GM13976 (cell line): Measurements from ENCODE around the gene ATF7.

Experiments used
- DNase-seq: peaks from one replicate; pipeline ENCODE4 v3.0.0; 2012; ENCODE audit warnings: low spot score
- CTCF ChIP-seq: IDR thresholded peaks from 2 replicates; pipeline ENCODE4 v1.5.1; 2012; ENCODE audit warnings: borderline replicate concordance, mild to moderate bottlenecking; ENCODE audit not compliant: insufficient read depth; ENCODE audit errors: extremely low read depth, missing control alignments, control extremely low read depth
- in situ Hi-C: fragments of 300-500 bp; cut with MboI; formaldehyde crosslinking; loops from one replicate; pipeline ENCODE4 v1.12.0; 2022; ENCODE audit warnings: low sequenced_read_pairs, mixed read lengths, inconsistent platforms; ENCODE audit not compliant: unreplicated experiment

Gene ATF7

DNA sequence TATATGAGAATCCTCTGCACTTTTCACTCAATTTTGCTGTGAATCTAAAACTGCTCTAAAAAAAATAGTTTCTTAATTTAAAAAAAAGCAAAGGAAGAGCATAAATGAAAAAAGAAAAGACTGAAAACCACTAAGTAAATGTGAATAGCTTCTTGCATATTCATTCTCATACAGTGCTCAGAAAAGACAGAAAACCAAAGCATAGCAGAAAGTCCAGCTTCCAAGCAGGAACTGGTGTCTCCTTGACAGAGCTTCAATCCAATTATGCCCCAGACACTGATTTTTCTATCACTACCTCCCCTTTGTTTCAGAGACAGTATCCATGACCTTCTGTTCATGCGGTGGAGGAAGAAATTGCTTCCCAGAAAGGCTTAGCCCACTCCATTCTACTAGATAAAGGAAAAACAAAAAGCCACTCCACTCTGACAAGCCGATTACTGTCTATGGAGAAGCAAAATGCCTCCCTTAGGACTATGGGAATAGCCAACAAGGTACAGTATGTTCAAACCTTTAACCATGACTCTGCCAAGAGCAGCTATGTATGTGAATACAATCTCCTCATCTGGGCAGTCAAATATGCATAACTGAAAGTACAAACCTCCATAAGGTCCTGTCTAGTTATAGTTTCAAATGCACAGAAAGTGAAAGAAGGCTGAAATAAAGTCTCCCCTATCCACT, 40.6 kb downstream of the ATF7 start:
- DNase-seq = peak; percentile 51
- in situ Hi-C loops = no loop called here
- no peak for TF ChIP-seq CTCF

DNA sequence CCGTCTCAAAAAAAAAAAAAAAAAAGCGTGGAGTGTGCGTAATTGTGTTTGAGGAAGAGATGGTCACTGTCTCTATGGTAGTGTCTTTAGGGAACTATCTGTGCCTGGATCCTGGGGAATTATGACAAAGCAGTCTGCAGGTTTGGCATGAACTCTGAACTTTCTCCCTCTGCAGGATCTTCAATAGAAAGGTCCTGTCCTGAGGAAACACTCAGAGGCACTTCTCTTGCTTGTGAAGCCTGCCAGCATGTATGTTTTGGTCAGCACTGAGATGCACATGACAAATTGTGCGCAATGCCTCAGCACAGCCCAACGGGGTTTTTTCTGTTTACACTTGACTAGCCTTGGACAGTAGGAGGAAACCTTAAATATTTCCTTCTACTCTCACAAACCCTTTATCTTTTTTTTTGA, 46.6 kb downstream of the ATF7 start:
- in situ Hi-C loops = no loop called here
- TF ChIP-seq CTCF = no peak
- peak; percentile 65 for DNase-seq

GRCh38 chr12:53578783-53579182, 47.4 kb downstream of the ATF7 start:
- DNase-seq = no peak
- TF ChIP-seq CTCF = no peak
- in situ Hi-C loops = no loop called here

DNA sequence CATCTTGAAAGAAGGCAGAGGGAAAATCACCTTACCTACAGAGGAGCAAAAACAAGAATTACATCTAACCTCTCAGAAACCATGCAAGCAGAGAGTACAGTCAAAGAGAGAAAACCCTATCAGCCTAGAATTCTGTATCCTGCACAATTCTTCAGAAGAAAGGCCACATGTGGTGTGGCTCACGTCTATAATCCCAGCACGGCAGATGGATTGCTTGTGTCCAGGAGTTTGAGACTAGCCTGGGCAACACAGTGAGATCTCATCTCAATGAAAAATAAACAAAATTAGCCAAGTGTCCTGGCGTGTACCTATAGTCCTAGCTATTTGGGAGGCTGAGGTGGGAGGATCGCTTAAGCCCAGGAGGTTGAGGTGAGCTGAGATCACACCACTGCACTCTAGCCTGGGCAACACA, 48.2 kb downstream of the ATF7 start:
- TF ChIP-seq CTCF = no peak
- DNase-seq = peak; percentile 73
- in situ Hi-C loops = no loop called here

- in situ Hi-C loops = no loop called here
- no peak for DNase-seq
- TF ChIP-seq CTCF = no peak
Measured at GRCh38 chr12:53575502-53576249, 50.5 kb downstream of the ATF7 start.

DNA sequence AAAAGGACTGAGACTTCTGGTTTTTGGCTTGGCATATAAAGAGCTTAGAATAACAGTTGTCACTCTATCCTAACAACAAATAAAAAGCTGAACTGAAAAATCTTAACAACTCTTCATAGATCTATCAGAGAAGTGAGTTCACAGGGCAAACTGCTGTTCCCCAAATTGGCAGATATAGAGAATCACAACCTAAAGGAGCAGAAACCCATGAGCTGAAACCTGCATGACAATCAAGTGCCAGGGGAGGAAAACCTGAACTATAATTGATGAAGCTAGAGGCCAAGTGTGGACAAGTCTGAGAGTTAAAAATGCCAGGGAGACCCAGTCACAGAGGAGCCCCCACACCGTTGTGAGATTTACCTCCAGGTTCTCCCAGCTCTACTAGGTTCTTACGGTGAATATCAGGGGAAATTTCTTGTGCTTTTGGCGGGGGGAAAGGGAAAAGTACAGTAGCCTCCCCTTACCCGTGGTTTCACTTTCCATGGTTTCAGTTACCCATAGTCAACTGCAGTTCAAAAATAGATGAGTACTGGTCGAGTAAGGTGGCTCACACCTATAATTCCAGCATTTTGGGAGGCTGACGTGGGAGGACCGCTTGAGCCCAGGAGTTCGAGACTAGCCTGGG, 53.9 kb downstream of the ATF7 start:
- in situ Hi-C loops = no loop called here
- DNase-seq = no peak
- TF ChIP-seq CTCF = no peak
